Muscle of leg (tissue), 11 donors: ENCODE results near the gene SLC4A4. TPM values are rescaled to one million over a fixed set of nuclear protein-coding genes. Genes with fewer than 3 reads are reported as not detected.

Experiments used
- DNase-seq: peaks from one replicate; pipeline ENCODE4 v3.0.0; 2013
- H3K27ac ChIP-seq: one replicate; pipeline ENCODE4 v1.5.1; 2013; ENCODE audit warnings: mild to moderate bottlenecking, low read length, control low read depth
- H3K27me3 ChIP-seq: one replicate; pipeline ENCODE4 v1.6.1; 2013; ENCODE audit warnings: low read length; ENCODE audit not compliant: control insufficient read depth, insufficient read depth
- H3K36me3 ChIP-seq: one replicate; pipeline ENCODE4 v1.6.1; 2013; ENCODE audit warnings: low read length; ENCODE audit not compliant: control insufficient read depth, insufficient read depth
- H3K4me1 ChIP-seq: one replicate; pipeline ENCODE4 v1.6.1; 2013; ENCODE audit warnings: low read length; ENCODE audit not compliant: control insufficient read depth, insufficient read depth
- H3K4me3 ChIP-seq: one replicate; pipeline ENCODE4 v1.5.1; 2013; ENCODE audit warnings: low read length, control low read depth
- H3K9me3 ChIP-seq: replicated peaks from 2 replicates; pipeline ENCODE4 v1.6.1; 2013; ENCODE audit warnings: low read depth, low read length; ENCODE audit not compliant: control insufficient read depth
- WGBS: methylation state at CpG from one replicate; pipeline ENCODE4 v1.1.5; 2013; ENCODE audit warnings: missing lambda C conversion rate; ENCODE audit not compliant: insufficient coverage; 5-methylcytosine and 5-hydroxymethylcytosine counted together
- polyA plus RNA-seq, 8 donors: library from polyadenylated mRNA; unstranded; fragments of 120-200 nt; gene quantifications; one replicate each; pipeline versions ENCODE4 v1.2.1 to v1.2.3, GENCODE V29; 2013; ENCODE audit warnings: inconsistent platforms in 1 of 8, low replicate concordance in 1 of 8; ENCODE audit not compliant: insufficient read length in 8 of 8, insufficient read depth in 1 of 8
- total RNA-seq: library from RNA; stranded (reverse); fragments of 120-200 nt; gene quantifications from one replicate; pipeline ENCODE4 v1.2.4, GENCODE V29; 2013

Gene SLC4A4
- total and polyA plus RNA-seq, 9 donors = 6.7 to 14.9 (median 10.1) TPM

GRCh38 chr4:71303850-71304249 lies 35.0 kb upstream of the SLC4A4 start:
- DNase-seq = no peak
- H3K36me3 ChIP-seq = no peaks in the 10 kb centered on the region
- H3K27me3 ChIP-seq = no peaks in the 10 kb centered on the region
- no peak overlapping the region for H3K27ac ChIP-seq
- 100% methylated on average over 1 of the region's 2 CpGs for WGBS
- no peak overlapping the region for H3K4me3 ChIP-seq
- H3K4me1 ChIP-seq = peaks cover 6% of the 10 kb centered on the region
- H3K9me3 ChIP-seq = no peaks in the 10 kb centered on the region

GRCh38 chr4:71304289-71304850 lies 34.5 kb upstream of the SLC4A4 start:
- Histone ChIP-seq H3K9me3 (no peaks in the 10 kb centered on the region), H3K27me3 (no peaks in the 10 kb centered on the region), H3K4me1 (peaks cover 6% of the 10 kb centered on the region), H3K4me3 (no peak overlapping the region), H3K27ac (no peak overlapping the region), H3K36me3 (no peaks in the 10 kb centered on the region)
- WGBS = 75% methylated on average over 1 of the region's 2 CpGs
- no peak for DNase-seq

DNA sequence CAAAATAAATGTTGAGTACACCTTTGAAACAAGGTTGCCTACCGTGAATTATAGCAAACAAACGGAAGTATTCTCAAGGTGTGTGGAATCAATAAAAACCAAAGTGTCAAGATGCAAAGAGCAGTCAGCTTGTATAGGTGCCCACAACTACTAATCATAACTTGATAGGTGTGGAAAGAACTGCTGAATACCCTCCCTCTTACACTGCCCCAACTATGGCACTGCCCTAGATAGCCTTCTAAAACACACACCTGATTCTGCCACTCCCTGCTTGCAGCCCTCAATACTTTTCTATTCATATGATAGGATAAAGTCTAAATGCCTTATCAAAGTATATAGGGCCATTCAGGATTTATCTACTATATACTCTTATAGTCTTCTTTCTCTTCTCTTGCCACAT lies 31.1 kb upstream of the SLC4A4 start:
- Histone ChIP-seq H3K27ac (no peak overlapping the region), H3K27me3 (no peaks in the 10 kb centered on the region), H3K9me3 (no peaks in the 10 kb centered on the region), H3K4me1 (no peaks in the 10 kb centered on the region), H3K4me3 (no peak overlapping the region), H3K36me3 (no peaks in the 10 kb centered on the region)
- WGBS = no CpG with 5 or more reads among the region's 2 CpGs
- no peak for DNase-seq

DNA sequence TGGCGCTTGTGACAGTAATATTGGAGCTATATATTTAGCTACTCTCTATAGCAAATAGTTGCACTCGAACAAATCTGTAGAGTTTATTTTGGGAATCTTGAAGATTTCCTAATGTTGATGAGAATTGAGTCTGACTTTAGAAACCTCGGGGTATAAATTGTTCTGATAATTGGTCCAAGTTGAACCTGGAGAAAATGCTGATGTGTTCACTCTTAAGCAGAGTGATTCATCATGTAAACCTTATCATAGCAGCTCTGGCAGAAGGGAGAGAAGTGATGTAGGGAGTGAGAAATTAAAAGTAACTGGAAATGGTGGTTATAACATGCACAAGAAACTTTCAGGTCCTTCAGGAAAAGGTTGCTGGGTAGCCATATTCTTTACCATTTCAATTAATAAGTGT lies 16.4 kb upstream of the SLC4A4 start:
- Histone ChIP-seq H3K9me3 (no peaks in the 10 kb centered on the region), H3K27ac (no peak overlapping the region), H3K4me3 (no peak overlapping the region), H3K36me3 (no peaks in the 10 kb centered on the region), H3K27me3 (no peaks in the 10 kb centered on the region), H3K4me1 (no peaks in the 10 kb centered on the region)
- WGBS = 80% methylated on average over 1 of the region's 3 CpGs
- no peak for DNase-seq

GRCh38 chr4:71333368-71333767 lies 5.5 kb upstream of the SLC4A4 start:
- WGBS = 77% methylated on average over 2 of the region's 3 CpGs
- DNase-seq = no peak

GRCh38 chr4:71333960-71334359 lies 4.9 kb upstream of the SLC4A4 start:
- Histone ChIP-seq H3K27me3 (no peaks in the 10 kb centered on the region), H3K36me3 (no peaks in the 10 kb centered on the region), H3K4me3 (no peak overlapping the region), H3K27ac (no peak overlapping the region), H3K9me3 (no peaks in the 10 kb centered on the region), H3K4me1 (no peaks in the 10 kb centered on the region)
- no peak for DNase-seq

More at GRCh38 chr4:71333368-71333767, 5.5 kb upstream of the SLC4A4 start:
- Histone ChIP-seq H3K4me3 (no peak overlapping the region), H3K4me1 (no peaks in the 10 kb centered on the region), H3K27ac (no peak overlapping the region), H3K36me3 (no peaks in the 10 kb centered on the region), H3K9me3 (no peaks in the 10 kb centered on the region), H3K27me3 (no peaks in the 10 kb centered on the region)

DNA sequence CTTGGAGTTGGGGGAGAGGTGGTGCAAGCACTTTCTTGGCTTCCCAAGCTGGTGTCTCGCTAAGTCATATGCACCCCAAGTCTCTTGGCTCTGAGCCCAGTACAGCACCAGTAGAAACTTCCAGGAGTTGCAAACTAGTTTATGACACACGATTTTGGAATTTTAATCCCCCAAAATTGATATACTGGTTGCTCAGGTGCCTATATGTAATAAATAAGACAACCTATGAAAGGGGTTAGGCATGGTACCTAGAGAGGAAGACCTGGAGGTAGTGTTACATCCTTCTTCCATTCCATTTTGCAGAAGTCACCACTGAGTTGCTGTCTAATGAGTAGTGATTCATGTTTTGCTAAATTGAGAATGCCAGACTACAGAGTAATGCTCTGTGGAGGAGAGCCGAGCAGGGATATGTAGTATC lies 4.3 kb upstream of the SLC4A4 start:
- Histone ChIP-seq H3K9me3 (no peaks in the 10 kb centered on the region), H3K4me1 (no peaks in the 10 kb centered on the region), H3K36me3 (no peaks in the 10 kb centered on the region), H3K4me3 (no peak overlapping the region), H3K27me3 (no peaks in the 10 kb centered on the region), H3K27ac (no peak overlapping the region)
- no CpG with 5 or more reads among the region's 3 CpGs for WGBS
- no peak for DNase-seq

DNA sequence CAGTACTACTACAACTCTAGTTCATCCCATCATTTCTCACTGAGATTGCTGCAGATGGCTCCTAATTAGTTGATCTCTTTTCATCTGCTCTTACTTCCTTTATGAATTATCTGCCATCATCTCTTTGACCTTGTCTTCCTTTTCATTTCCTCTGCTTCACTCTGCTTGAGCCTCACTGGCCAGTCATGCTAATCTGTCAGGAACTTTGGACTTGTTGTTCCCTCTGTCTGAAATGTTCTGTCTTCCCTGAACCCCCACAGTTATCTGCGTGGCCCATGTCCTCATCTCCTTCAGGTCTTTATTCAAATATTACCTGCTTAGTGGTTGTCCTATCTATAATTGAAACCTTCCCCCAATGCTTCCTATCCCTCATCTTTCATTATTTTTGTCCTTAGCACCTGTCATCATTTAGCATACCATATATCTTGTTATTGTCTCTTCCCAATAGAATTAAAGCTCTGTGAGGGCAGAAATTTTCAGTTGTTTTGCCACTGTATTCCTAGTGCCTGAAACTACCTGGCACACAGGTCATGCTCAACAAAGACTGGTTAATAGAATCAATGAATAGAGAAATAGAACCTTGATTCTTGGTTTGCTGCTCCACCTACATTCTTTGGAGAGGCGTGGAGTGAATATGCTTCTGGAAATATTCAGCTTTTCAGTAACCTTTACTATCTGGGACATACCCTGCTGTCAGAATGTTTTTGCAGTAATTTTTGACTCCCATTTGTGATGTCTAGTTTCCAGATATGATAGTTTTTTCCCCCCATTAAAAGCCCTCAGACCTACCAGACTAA lies 5.0 kb downstream of the SLC4A4 start:
- H3K27me3 ChIP-seq = no peaks in the 10 kb centered on the region
- no peak overlapping the region for H3K4me3 ChIP-seq
- WGBS = no CpG with 5 or more reads among the region's 2 CpGs
- DNase-seq = no peak
- H3K27ac ChIP-seq = no peak overlapping the region
- H3K36me3 ChIP-seq = no peaks in the 10 kb centered on the region
- H3K9me3 ChIP-seq = no peaks in the 10 kb centered on the region
- no peaks in the 10 kb centered on the region for H3K4me1 ChIP-seq

DNA sequence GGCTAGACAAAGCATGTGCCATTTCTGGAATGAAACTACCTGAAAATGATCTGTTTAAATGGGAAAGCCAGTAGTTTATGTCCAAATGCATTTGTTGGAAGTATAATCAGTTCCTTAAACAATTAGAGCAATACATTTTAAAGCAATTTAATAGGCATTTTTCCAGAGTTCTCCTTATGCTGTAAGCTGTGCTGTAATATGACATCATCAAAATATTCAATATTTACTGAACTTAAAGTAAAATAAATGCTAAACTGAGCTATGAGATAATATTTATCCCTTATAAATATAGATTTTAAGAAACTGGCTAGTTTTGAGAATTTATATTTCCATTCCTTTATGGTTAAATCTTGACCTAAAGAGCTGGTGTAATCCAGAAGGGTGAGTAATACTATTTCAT lies 7.9 kb downstream of the SLC4A4 start:
- Histone ChIP-seq H3K4me3 (no peak overlapping the region), H3K36me3 (no peaks in the 10 kb centered on the region), H3K4me1 (no peaks in the 10 kb centered on the region), H3K27me3 (no peaks in the 10 kb centered on the region), H3K27ac (no peak overlapping the region), H3K9me3 (no peaks in the 10 kb centered on the region)
- DNase-seq = no peak

DNA sequence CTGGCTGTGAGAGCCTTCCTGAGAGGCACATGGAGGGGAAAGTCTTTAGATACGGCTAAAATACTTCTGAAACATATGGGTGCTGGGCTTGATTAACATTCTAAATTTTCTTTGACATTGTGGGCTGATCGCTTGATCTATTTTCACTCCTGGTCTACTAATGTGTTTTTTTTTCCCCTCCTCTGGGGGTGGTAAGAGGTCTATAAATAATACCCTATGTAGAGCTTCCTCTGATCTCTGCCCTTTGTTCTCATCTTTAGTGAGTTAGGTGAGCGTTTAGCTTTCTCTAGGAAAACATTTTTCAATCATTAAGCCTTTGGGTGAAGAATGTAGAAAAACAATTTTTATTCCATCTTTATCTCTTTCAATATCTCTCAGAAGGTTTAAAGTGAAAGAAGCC lies 9.8 kb downstream of the SLC4A4 start:
- no peak overlapping the region for H3K27ac ChIP-seq
- WGBS = no CpG with 5 or more reads among the region's 3 CpGs
- no peak for DNase-seq
- no peaks in the 10 kb centered on the region for H3K9me3 ChIP-seq
- H3K27me3 ChIP-seq = no peaks in the 10 kb centered on the region
- no peak overlapping the region for H3K4me3 ChIP-seq
- no peaks in the 10 kb centered on the region for H3K4me1 ChIP-seq
- no peaks in the 10 kb centered on the region for H3K36me3 ChIP-seq
